Measurements from ENCODE around the gene DPH7. TPM values are rescaled to one million over a fixed set of nuclear protein-coding genes. Genes with fewer than 3 reads are reported as not detected.
A peak's percentile ranks its signal among the peaks of the same experiment; 100 is the strongest.

The DPH7 gene
- total RNA-seq, 1 donor from 2014 or later: 37.6 TPM

GRCh38 chr9:137621131-137621757 lies 42.5 kb upstream of the DPH7 start:
- Histone ChIP-seq H3K79me2 (ENCODE audit: low read depth) (peaks cover 94% of the 10 kb centered on the region), H3K9me3 (ENCODE audit: low read depth) (no peaks in the 10 kb centered on the region), H2AFZ (replicated peaks) (no peak overlapping the region), H4K20me1 (ENCODE audit: low read depth) (peaks cover 68% of the 10 kb centered on the region), H3K9ac (no peak overlapping the region), H3K27ac (no peak overlapping the region), H3F3A (ENCODE audit: low read depth) (peaks cover 16% of the 10 kb centered on the region), H3K27me3 (no peaks in the 10 kb centered on the region), H3K36me3 (no peaks in the 10 kb centered on the region), H3K4me2 (peak overlapping the region; percentile 90), H3K4me3 (no peak overlapping the region), H3K4me1 (peaks cover 20% of the 10 kb centered on the region)
- no peak for DNase-seq (ENCODE audit: low spot score)
- no peak overlapping the region for H3K27ac Mint-ChIP-seq
- TF ChIP-seq, protein P1, sequence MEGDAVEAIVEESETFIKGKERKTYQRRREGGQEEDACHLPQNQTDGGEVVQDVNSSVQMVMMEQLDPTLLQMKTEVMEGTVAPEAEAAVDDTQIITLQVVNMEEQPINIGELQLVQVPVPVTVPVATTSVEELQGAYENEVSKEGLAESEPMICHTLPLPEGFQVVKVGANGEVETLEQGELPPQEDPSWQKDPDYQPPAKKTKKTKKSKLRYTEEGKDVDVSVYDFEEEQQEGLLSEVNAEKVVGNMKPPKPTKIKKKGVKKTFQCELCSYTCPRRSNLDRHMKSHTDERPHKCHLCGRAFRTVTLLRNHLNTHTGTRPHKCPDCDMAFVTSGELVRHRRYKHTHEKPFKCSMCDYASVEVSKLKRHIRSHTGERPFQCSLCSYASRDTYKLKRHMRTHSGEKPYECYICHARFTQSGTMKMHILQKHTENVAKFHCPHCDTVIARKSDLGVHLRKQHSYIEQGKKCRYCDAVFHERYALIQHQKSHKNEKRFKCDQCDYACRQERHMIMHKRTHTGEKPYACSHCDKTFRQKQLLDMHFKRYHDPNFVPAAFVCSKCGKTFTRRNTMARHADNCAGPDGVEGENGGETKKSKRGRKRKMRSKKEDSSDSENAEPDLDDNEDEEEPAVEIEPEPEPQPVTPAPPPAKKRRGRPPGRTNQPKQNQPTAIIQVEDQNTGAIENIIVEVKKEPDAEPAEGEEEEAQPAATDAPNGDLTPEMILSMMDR (IDR thresholded peaks at IDR 0.05): peak; percentile 34
- no peak for TF ChIP-seq EZH2phosphoT487 (IDR thresholded peaks at IDR 0.05)
- peak overlapping the region; percentile 93 for H3K4me3 Mint-ChIP-seq
- H3K36me3 Mint-ChIP-seq: peaks cover 17% of the 10 kb centered on the region
- H3K27me3 Mint-ChIP-seq (ENCODE audit: insufficient read depth, low read depth): peaks cover 11% of the 10 kb centered on the region
- peaks cover 34% of the 10 kb centered on the region for H3K4me1 Mint-ChIP-seq
- peaks cover 5% of the 10 kb centered on the region for H3K9me3 Mint-ChIP-seq

GRCh38 chr9:137620581-137620980 lies 41.9 kb upstream of the DPH7 start:
- H3K9me3 ChIP-seq (ENCODE audit: low read depth): no peaks in the 10 kb centered on the region
- H4K20me1 ChIP-seq (ENCODE audit: low read depth): peaks cover 61% of the 10 kb centered on the region
- peak overlapping the region; percentile 100 for H3K4me3 ChIP-seq

GRCh38 chr9:137620048-137620405 lies 41.3 kb upstream of the DPH7 start:
- Mint-ChIP-seq H3K4me1 (peaks cover 34% of the 10 kb centered on the region), H3K4me3 (peak overlapping the region; percentile 93), H3K36me3 (peaks cover 12% of the 10 kb centered on the region), H3K9me3 (peaks cover 3% of the 10 kb centered on the region), H3K27me3 (ENCODE audit: insufficient read depth, low read depth) (peaks cover 11% of the 10 kb centered on the region), H3K27ac (peak overlapping the region; percentile 61)
- Histone ChIP-seq H3K9ac (peak overlapping the region; percentile 92), H3F3A (ENCODE audit: low read depth) (peaks cover 16% of the 10 kb centered on the region), H3K4me3 (peak overlapping the region; percentile 100), H3K9me3 (ENCODE audit: low read depth) (no peaks in the 10 kb centered on the region), H4K20me1 (ENCODE audit: low read depth) (peaks cover 55% of the 10 kb centered on the region), H3K36me3 (no peaks in the 10 kb centered on the region), H2AFZ (replicated peaks) (no peak overlapping the region), H3K4me1 (peaks cover 20% of the 10 kb centered on the region), H3K27ac (no peak overlapping the region), H3K27me3 (no peaks in the 10 kb centered on the region), H3K4me2 (peak overlapping the region; percentile 90), H3K79me2 (ENCODE audit: low read depth) (peaks cover 81% of the 10 kb centered on the region)
- DNase-seq (ENCODE audit: low spot score): no peak
- no peak for TF ChIP-seq EZH2 (IDR thresholded peaks at IDR 0.05)
- TF ChIP-seq, protein P1 (IDR thresholded peaks at IDR 0.05): no peak
- TF ChIP-seq EZH2phosphoT487 (IDR thresholded peaks at IDR 0.05): no peak

More at GRCh38 chr9:137620581-137620980, 41.9 kb upstream of the DPH7 start:
- Histone ChIP-seq H3K27ac (no peak overlapping the region), H3K4me1 (peaks cover 20% of the 10 kb centered on the region), H3K4me2 (peak overlapping the region; percentile 90), H3K9ac (no peak overlapping the region), H3F3A (ENCODE audit: low read depth) (peaks cover 16% of the 10 kb centered on the region), H3K27me3 (no peaks in the 10 kb centered on the region), H2AFZ (replicated peaks) (no peak overlapping the region), H3K36me3 (no peaks in the 10 kb centered on the region), H3K79me2 (ENCODE audit: low read depth) (peaks cover 87% of the 10 kb centered on the region)
- DNase-seq (ENCODE audit: low spot score): no peak
- TF ChIP-seq, protein P1 (IDR thresholded peaks at IDR 0.05): no peak
- TF ChIP-seq EZH2 (IDR thresholded peaks at IDR 0.05): no peak
- TF ChIP-seq EZH2phosphoT487 (IDR thresholded peaks at IDR 0.05): no peak
- Mint-ChIP-seq H3K9me3 (peaks cover 5% of the 10 kb centered on the region), H3K27ac (no peak overlapping the region), H3K36me3 (peaks cover 16% of the 10 kb centered on the region), H3K4me3 (peak overlapping the region; percentile 93), H3K4me1 (peaks cover 34% of the 10 kb centered on the region), H3K27me3 (ENCODE audit: insufficient read depth, low read depth) (peaks cover 11% of the 10 kb centered on the region)
